ENCODE measurements around the gene ACSF3.

DNA sequence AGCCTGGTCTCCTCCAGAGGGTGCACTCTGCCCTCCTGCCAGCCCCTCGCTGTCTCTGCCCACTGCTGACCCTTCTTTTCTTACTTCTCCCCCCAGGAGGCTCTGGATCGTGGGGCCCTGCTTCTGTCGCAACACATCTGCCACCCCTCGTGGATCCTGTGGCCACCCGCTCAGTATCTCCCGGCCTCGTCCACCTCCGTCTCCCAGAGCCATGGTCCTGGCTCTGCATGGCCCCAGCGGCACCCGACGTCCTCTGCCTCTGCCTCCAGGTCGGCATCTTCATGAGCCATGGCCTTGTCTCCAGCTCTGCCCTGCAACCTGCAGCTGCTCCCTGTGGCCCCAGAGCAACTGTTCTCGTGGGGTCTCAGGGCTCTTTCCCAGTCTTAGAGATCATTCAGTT is 12.1 kb upstream of the ACSF3 start:
- TF ChIP-seq EZH2 (IDR thresholded peaks at IDR 0.05; ENCODE audit: borderline replicate concordance, insufficient read depth, low read depth, low read length, poor library complexity, severe bottlenecking) = no peak
- TF ChIP-seq, protein P1, sequence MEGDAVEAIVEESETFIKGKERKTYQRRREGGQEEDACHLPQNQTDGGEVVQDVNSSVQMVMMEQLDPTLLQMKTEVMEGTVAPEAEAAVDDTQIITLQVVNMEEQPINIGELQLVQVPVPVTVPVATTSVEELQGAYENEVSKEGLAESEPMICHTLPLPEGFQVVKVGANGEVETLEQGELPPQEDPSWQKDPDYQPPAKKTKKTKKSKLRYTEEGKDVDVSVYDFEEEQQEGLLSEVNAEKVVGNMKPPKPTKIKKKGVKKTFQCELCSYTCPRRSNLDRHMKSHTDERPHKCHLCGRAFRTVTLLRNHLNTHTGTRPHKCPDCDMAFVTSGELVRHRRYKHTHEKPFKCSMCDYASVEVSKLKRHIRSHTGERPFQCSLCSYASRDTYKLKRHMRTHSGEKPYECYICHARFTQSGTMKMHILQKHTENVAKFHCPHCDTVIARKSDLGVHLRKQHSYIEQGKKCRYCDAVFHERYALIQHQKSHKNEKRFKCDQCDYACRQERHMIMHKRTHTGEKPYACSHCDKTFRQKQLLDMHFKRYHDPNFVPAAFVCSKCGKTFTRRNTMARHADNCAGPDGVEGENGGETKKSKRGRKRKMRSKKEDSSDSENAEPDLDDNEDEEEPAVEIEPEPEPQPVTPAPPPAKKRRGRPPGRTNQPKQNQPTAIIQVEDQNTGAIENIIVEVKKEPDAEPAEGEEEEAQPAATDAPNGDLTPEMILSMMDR (IDR thresholded peaks at IDR 0.05) = no peak

Data from B cell (primary cell).